PC-9 (cell line): ENCODE results near the gene FNDC7.

Source experiments
- EZH2 ChIP-seq: fragments of 200-600 bp; sonication (generic); IDR thresholded peaks from 2 replicates; pipeline ENCODE4 v1.8.0; 2017; ENCODE audit warnings: antibody characterized with exemption, low read depth
- TF ChIP-seq, protein P1 (sequence below): fragments of 200-600 bp; sonication (generic); conservative IDR thresholded peaks from 2 replicates; pipeline ENCODE4 v1.6.1; 2017; ENCODE audit warnings: mixed run types, antibody characterized with exemption, mild to moderate bottlenecking, moderate library complexity

DNA sequence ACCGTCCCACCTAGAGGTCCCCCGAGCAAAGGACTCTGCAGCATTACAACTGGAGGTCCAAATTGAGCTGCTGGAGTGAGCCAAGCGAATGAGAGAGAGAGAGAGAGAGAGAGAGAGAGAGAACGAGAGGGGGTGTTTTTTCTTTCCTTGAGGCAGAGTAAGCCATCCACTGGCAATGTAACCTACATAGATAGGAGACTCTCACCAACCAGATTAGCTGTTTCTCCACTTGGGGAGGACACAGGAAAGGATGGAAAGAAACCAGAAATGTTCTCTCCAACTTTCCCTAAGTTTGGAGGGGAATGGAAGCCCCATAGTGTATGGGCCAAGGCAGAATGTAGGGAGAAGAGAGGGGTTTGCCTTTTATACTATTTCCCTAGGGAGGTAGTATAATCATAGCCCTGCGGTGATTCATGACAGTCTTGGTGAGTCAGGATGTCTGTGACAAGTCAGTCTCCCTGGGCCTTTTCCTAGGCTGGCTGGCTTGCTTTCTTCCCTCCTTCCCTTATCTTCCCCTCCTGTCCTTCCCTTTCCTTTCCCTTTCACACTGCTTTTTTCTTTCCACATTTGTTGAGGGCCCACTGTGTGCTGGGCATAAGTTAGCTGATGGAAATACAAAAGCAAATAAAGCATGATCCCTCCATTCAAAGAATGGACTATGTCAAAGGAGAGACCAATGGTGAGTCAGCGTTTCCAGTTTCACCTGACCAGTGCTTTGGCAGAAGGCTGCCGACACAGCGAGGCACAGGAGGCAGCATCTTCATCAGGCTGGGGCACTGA is 7.1 kb downstream of the FNDC7 start:
- TF ChIP-seq, protein P1, sequence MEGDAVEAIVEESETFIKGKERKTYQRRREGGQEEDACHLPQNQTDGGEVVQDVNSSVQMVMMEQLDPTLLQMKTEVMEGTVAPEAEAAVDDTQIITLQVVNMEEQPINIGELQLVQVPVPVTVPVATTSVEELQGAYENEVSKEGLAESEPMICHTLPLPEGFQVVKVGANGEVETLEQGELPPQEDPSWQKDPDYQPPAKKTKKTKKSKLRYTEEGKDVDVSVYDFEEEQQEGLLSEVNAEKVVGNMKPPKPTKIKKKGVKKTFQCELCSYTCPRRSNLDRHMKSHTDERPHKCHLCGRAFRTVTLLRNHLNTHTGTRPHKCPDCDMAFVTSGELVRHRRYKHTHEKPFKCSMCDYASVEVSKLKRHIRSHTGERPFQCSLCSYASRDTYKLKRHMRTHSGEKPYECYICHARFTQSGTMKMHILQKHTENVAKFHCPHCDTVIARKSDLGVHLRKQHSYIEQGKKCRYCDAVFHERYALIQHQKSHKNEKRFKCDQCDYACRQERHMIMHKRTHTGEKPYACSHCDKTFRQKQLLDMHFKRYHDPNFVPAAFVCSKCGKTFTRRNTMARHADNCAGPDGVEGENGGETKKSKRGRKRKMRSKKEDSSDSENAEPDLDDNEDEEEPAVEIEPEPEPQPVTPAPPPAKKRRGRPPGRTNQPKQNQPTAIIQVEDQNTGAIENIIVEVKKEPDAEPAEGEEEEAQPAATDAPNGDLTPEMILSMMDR = no peak
- TF ChIP-seq EZH2 = no peak
